Body of pancreas (tissue), 4 donors: ENCODE results near the gene MAPK8.

Source experiments
- CTCF ChIP-seq, 7 experiments: fragments of 450-650 bp in 4 of 7; fragments of 200-600 bp in 3 of 7; sonication (generic) in 3 of 7; IDR thresholded peaks; one replicate each; pipeline ENCODE4 v1.5.1; 2016 to 2019; ENCODE audit warnings: antibody characterized with exemption in 7 of 7
- POLR2A ChIP-seq, 3 donors: fragments of 450-650 bp; IDR thresholded peaks; one replicate each; pipeline ENCODE4 v1.6.1; 2016; ENCODE audit warnings: antibody characterized with exemption in 3 of 3, mild to moderate bottlenecking in 2 of 3

GRCh38 chr10:48478469-48478868 lies 172.0 kb downstream of the MAPK8 start:
- TF ChIP-seq CTCF (IDR thresholded peaks at IDR 0.05) (no peak), POLR2A (IDR thresholded peaks at IDR 0.05) (no peak)
